CD4-positive, CD25-positive, alpha-beta regulatory T cell (primary cell): ENCODE results near the gene ZNF423. TPM values are rescaled to one million over a fixed set of nuclear protein-coding genes. Genes with fewer than 3 reads are reported as not detected.

Experiments
- ATAC-seq, 2 donors: fragments of 150-1000 bp; cut with Tn5 transposase; one replicate each; pipeline ENCODE4 v1.10.0; 2021; ENCODE audit warnings: low read depth in 2 of 2, moderate number of reproducible peaks in 2 of 2, moderate library complexity in 1 of 2
- DNase-seq, 3 donors: peaks; one replicate each; pipeline versions ENCODE4 v3.0.0 to v3.0.0-alpha.2; 2012 to 2022; ENCODE audit warnings: mixed read lengths in 1 of 3
- H3K27ac ChIP-seq: one replicate; pipeline ENCODE4 v1.7.0; 2013; ENCODE audit warnings: mild to moderate bottlenecking, low read length; ENCODE audit not compliant: insufficient read depth, poor library complexity, severe bottlenecking
- H3K27me3 ChIP-seq: one replicate; pipeline ENCODE4 v1.7.0; 2013; ENCODE audit warnings: low read length; ENCODE audit not compliant: control insufficient read depth, insufficient read depth
- H3K36me3 ChIP-seq: one replicate; pipeline ENCODE4 v1.7.0; 2013; ENCODE audit warnings: mild to moderate bottlenecking, low read length, moderate library complexity; ENCODE audit not compliant: control insufficient read depth, insufficient read depth
- H3K4me1 ChIP-seq: 2 replicates; pipeline ENCODE4 v1.7.0; 2013; ENCODE audit warnings: mild to moderate bottlenecking, low read length; ENCODE audit not compliant: insufficient read depth, control insufficient read depth, poor library complexity, severe bottlenecking
- H3K4me3 ChIP-seq: one replicate; pipeline ENCODE4 v1.7.0; 2013; ENCODE audit warnings: low read depth, mild to moderate bottlenecking, low read length, moderate library complexity
- H3K9me3 ChIP-seq, 2 experiments: 1 replicate in 1 of 2; 2 replicates in 1 of 2; pipeline ENCODE4 v1.7.0; 2013; ENCODE audit warnings: low read length in 2 of 2, mild to moderate bottlenecking in 1 of 2, moderate library complexity in 1 of 2; ENCODE audit not compliant: control insufficient read depth in 2 of 2
- H3K27ac Mint-ChIP-seq, 3 donors: one replicate each; pipeline ENCODE4 v1.8.0; 2020 to 2022; ENCODE audit warnings: mild to moderate bottlenecking in 3 of 3, mixed read lengths in 3 of 3, moderate library complexity in 2 of 3
- H3K27me3 Mint-ChIP-seq: one replicate; pipeline ENCODE4 v1.8.0; 2022; ENCODE audit warnings: mild to moderate bottlenecking, mixed read lengths
- H3K36me3 Mint-ChIP-seq: one replicate; pipeline ENCODE4 v1.8.0; 2020; ENCODE audit warnings: mixed read lengths
- H3K4me1 Mint-ChIP-seq, 4 donors: one replicate each; pipeline ENCODE4 v1.8.0; 2020 to 2022; ENCODE audit warnings: mixed read lengths in 4 of 4, mild to moderate bottlenecking in 1 of 4
- H3K4me3 Mint-ChIP-seq, 4 donors: one replicate each; pipeline ENCODE4 v1.8.0; 2020 to 2022; ENCODE audit warnings: mild to moderate bottlenecking in 4 of 4, mixed read lengths in 4 of 4, moderate library complexity in 3 of 4
- H3K9me3 Mint-ChIP-seq, 7 donors: one replicate each; pipeline ENCODE4 v1.8.0; 2020 to 2022; ENCODE audit warnings: mixed read lengths in 7 of 7, mild to moderate bottlenecking in 3 of 7, moderate library complexity in 2 of 7
- polyA plus RNA-seq, 4 donors: library from polyadenylated mRNA; unstranded; fragments of 300-500 nt; fragmentation: Illumina TruSeq; gene quantifications; one replicate each; pipeline ENCODE4 v1.2.3, GENCODE V29; 2021
- total RNA-seq: library from RNA; stranded (reverse); gene quantifications from one replicate; pipeline ENCODE4 v1.2.3, GENCODE V29; 2022

The ZNF423 gene
- total and polyA plus RNA-seq, 5 donors from 2014 or later = 0.05 TPM; not detected in 4

DNA sequence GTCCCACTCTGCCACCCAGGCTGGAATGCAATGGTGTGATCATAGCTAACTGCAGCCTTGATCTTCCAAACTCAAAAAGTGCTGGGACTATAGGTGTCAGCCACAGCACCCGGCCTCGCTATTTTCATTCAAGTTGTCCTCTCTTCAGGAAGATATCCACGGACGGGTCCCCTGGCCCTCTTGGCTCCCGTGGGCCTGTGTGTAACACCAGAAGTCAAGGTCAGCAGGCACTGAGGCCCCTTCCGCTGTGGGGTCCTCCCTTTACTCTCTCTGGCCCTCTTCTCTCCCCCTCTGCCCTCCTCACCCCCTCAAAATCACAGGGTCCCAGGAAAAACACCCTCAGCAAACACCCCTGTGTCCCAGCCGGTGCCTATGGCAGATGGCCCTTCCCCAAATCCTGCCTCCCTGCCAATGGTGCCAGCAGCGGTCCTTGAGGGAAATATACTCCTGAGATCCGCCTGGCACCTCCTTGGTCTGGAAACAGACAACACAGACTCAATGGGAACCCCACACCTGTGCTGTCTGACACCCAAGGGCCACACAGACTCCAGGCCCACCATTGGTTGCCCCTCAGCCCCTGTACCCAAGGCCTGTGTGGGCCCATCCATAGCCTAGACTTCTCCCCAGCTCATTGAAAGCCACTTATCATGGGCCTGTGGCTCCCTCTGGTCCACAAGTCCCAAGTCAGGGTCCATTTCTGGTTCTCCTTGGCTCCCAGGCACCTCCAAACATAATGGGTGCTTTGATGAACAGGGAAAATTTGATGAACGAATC, 221.5 kb downstream of the ZNF423 start:
- ATAC-seq (no peak), DNase-seq (no peak)
- H3K4me3 ChIP-seq = no peak overlapping the region
- Mint-ChIP-seq H3K9me3 (peaks cover 0 to 3% (median 0%) of the 10 kb centered on the region in 7 donors), H3K27me3 (no peaks in the 10 kb centered on the region), H3K4me3 (peak overlapping the region in 1 of 4 donors; percentile 10), H3K27ac (no peak overlapping the region), H3K36me3 (no peaks in the 10 kb centered on the region), H3K4me1 (no peaks in the 10 kb centered on the region)
- no peaks in the 10 kb centered on the region for H3K4me1 ChIP-seq
- no peaks in the 10 kb centered on the region for H3K27me3 ChIP-seq
- no peaks in the 10 kb centered on the region for H3K9me3 ChIP-seq
- no peaks in the 10 kb centered on the region for H3K36me3 ChIP-seq
- no peak overlapping the region for H3K27ac ChIP-seq

DNA sequence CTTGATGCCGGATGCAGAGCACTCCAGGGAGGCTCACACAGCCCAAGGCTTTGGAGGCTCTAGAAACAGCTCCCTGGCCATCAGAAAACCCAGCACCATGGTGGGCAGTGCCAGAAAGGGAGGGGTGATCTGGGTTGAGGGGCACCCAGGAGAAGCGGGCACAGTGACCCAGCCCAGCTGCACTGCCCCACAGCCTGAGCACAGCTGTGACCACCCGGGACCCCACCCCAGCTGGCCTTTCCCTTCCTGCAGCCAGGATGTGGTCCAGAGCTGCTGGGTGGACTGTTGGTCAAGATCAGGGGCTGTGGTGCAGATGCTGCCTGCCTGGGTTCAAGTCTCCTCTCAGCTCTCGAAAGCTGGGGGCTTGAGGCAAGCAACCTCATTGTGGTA, 223.1 kb downstream of the ZNF423 start:
- no peak for ATAC-seq
- Histone ChIP-seq H3K27ac (no peak overlapping the region), H3K36me3 (no peaks in the 10 kb centered on the region)

GRCh38 chr16:49632086-49632794, 223.7 kb downstream of the ZNF423 start:
- H3K36me3 Mint-ChIP-seq = no peaks in the 10 kb centered on the region

More for the DNA sequence above, 223.1 kb downstream of the ZNF423 start:
- Histone ChIP-seq H3K4me3 (no peak overlapping the region), H3K27me3 (no peaks in the 10 kb centered on the region), H3K9me3 (no peaks in the 10 kb centered on the region), H3K4me1 (no peaks in the 10 kb centered on the region)
- H3K4me3 Mint-ChIP-seq = no peak overlapping the region
- DNase-seq = no peak
- no peak overlapping the region for H3K27ac Mint-ChIP-seq
- no peaks in the 10 kb centered on the region for H3K36me3 Mint-ChIP-seq
- no peaks in the 10 kb centered on the region for H3K4me1 Mint-ChIP-seq
- peaks cover 0 to 2% (median 0%) of the 10 kb centered on the region in 7 donors for H3K9me3 Mint-ChIP-seq
- H3K27me3 Mint-ChIP-seq = no peaks in the 10 kb centered on the region

GRCh38 chr16:49631187-49632041, 224.5 kb downstream of the ZNF423 start:
- DNase-seq (no peak), ATAC-seq (no peak)
- Histone ChIP-seq H3K27ac (no peak overlapping the region), H3K27me3 (no peaks in the 10 kb centered on the region), H3K9me3 (no peaks in the 10 kb centered on the region), H3K36me3 (no peaks in the 10 kb centered on the region), H3K4me3 (no peak overlapping the region), H3K4me1 (no peaks in the 10 kb centered on the region)
- Mint-ChIP-seq H3K36me3 (no peaks in the 10 kb centered on the region), H3K4me3 (no peak overlapping the region), H3K27me3 (no peaks in the 10 kb centered on the region), H3K9me3 (peaks cover 0 to 2% (median 0%) of the 10 kb centered on the region in 7 donors), H3K4me1 (no peaks in the 10 kb centered on the region), H3K27ac (no peak overlapping the region)

More at GRCh38 chr16:49632086-49632794, 223.7 kb downstream of the ZNF423 start:
- no peaks in the 10 kb centered on the region for H3K4me1 ChIP-seq
- no peaks in the 10 kb centered on the region for H3K27me3 Mint-ChIP-seq
- no peak overlapping the region for H3K27ac ChIP-seq
- no peak for ATAC-seq
- no peaks in the 10 kb centered on the region for H3K4me1 Mint-ChIP-seq
- H3K27ac Mint-ChIP-seq = no peak overlapping the region
- H3K36me3 ChIP-seq = no peaks in the 10 kb centered on the region
- DNase-seq = no peak
- H3K4me3 Mint-ChIP-seq = no peak overlapping the region
- no peaks in the 10 kb centered on the region for H3K9me3 ChIP-seq
- no peaks in the 10 kb centered on the region for H3K27me3 ChIP-seq
- no peak overlapping the region for H3K4me3 ChIP-seq
- peaks cover 0 to 2% (median 0%) of the 10 kb centered on the region in 7 donors for H3K9me3 Mint-ChIP-seq

DNA sequence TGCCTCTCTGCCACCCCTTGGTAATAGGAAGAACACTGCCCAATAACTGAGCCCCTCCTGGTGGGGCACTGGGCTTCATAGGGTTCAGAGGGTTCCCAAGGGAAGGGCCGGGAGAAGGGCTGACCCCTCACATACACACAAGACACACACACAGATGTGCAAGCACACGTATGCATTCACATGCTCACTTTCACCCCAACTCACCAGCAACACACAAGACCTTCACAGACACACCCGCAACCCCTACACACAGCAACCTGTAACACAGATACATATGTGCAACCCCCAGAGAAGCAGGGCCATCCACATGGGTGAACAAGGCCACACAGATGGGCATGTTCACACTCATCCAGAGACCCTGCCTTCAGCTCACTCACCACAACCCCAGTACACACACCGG, 225.1 kb downstream of the ZNF423 start:
- H3K9me3 ChIP-seq = no peaks in the 10 kb centered on the region
- Mint-ChIP-seq H3K4me1 (no peaks in the 10 kb centered on the region), H3K27ac (no peak overlapping the region), H3K4me3 (no peak overlapping the region), H3K9me3 (peaks cover 0 to 2% (median 0%) of the 10 kb centered on the region in 7 donors), H3K27me3 (no peaks in the 10 kb centered on the region), H3K36me3 (no peaks in the 10 kb centered on the region)
- H3K4me3 ChIP-seq = no peak overlapping the region
- no peak overlapping the region for H3K27ac ChIP-seq
- no peaks in the 10 kb centered on the region for H3K27me3 ChIP-seq
- DNase-seq = no peak
- H3K36me3 ChIP-seq = no peaks in the 10 kb centered on the region
- no peaks in the 10 kb centered on the region for H3K4me1 ChIP-seq
- ATAC-seq = no peak

GRCh38 chr16:49629851-49630250, 226.1 kb downstream of the ZNF423 start:
- no peak for ATAC-seq
- peaks cover 0 to under 1% (median 0%) of the 10 kb centered on the region in 7 donors for H3K9me3 Mint-ChIP-seq

DNA sequence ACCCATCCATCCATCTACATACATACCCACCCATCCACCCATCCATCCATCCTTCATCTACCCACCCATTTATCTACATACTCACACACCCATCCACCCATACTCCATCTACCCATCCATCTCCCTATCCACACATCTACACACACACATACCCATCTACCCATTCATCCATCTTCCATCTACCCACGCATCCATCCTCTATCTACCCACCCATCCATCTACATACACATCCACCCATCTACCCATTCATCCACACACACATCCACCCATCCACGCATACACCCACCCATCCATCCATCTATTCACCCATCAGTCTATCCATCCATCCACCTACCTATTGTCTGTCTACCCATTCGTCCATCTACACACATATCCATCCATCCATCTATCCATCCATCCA, 227.8 kb downstream of the ZNF423 start:
- H3K4me1 Mint-ChIP-seq = no peaks in the 10 kb centered on the region
- no peaks in the 10 kb centered on the region for H3K4me1 ChIP-seq
- H3K9me3 ChIP-seq = no peaks in the 10 kb centered on the region
- no peak overlapping the region for H3K4me3 Mint-ChIP-seq
- no peaks in the 10 kb centered on the region for H3K36me3 Mint-ChIP-seq
- no peaks in the 10 kb centered on the region for H3K27me3 ChIP-seq
- peaks cover 0 to 2% (median 0%) of the 10 kb centered on the region in 7 donors for H3K9me3 Mint-ChIP-seq
- H3K4me3 ChIP-seq = no peak overlapping the region
- no peaks in the 10 kb centered on the region for H3K27me3 Mint-ChIP-seq
- H3K27ac ChIP-seq = no peak overlapping the region
- H3K27ac Mint-ChIP-seq = no peak overlapping the region
- no peaks in the 10 kb centered on the region for H3K36me3 ChIP-seq
- DNase-seq (no peak), ATAC-seq (no peak)

More at GRCh38 chr16:49629851-49630250, 226.1 kb downstream of the ZNF423 start:
- H3K9me3 ChIP-seq = no peaks in the 10 kb centered on the region
- H3K4me3 ChIP-seq = no peak overlapping the region
- no peak for DNase-seq
- H3K4me1 ChIP-seq = no peaks in the 10 kb centered on the region
- H3K27ac ChIP-seq = no peak overlapping the region
- no peaks in the 10 kb centered on the region for H3K4me1 Mint-ChIP-seq
- no peaks in the 10 kb centered on the region for H3K36me3 ChIP-seq
- no peaks in the 10 kb centered on the region for H3K27me3 Mint-ChIP-seq
- H3K27ac Mint-ChIP-seq = no peak overlapping the region
- H3K36me3 Mint-ChIP-seq = no peaks in the 10 kb centered on the region
- H3K27me3 ChIP-seq = no peaks in the 10 kb centered on the region
- no peak overlapping the region for H3K4me3 Mint-ChIP-seq
